NCI-H2171 treated with DMSO at 0.1 percent for 48 hours (cell line): ENCODE measurements around the gene HYLS1.
A peak's percentile ranks its signal among the peaks of the same experiment; 100 is the strongest.

Experiments used
- DNase-seq: peaks from one replicate; lab custom pipeline; 2025; lab: John Stamatoyannopoulos, UW

Gene HYLS1

GRCh38 chr11:125933030-125933813 lies 45.8 kb downstream of the HYLS1 start:
- no peak for DNase-seq

- no peak for DNase-seq
Measured at GRCh38 chr11:125934473-125934872, 47.0 kb downstream of the HYLS1 start.

GRCh38 chr11:125935056-125935455 lies 47.6 kb downstream of the HYLS1 start:
- no peak for DNase-seq

GRCh38 chr11:125935618-125936199 lies 48.2 kb downstream of the HYLS1 start:
- DNase-seq, result no peak

- DNase-seq, result no peak
Measured at GRCh38 chr11:125938418-125938817, 51.0 kb downstream of the HYLS1 start.

GRCh38 chr11:125939081-125939521 lies 51.6 kb downstream of the HYLS1 start:
- no peak for DNase-seq

- DNase-seq, result no peak
Measured at GRCh38 chr11:125940145-125940544, 52.7 kb downstream of the HYLS1 start.

- no peak for DNase-seq
Measured at GRCh38 chr11:125941267-125941618, 53.8 kb downstream of the HYLS1 start.

- DNase-seq, result peak; percentile 68
Measured at GRCh38 chr11:125941619-125942611, 54.4 kb downstream of the HYLS1 start.

GRCh38 chr11:125942771-125943428 lies 55.4 kb downstream of the HYLS1 start:
- DNase-seq, result no peak

- no peak for DNase-seq
Measured at GRCh38 chr11:125943661-125944349, 56.3 kb downstream of the HYLS1 start.

- DNase-seq, result no peak
Measured at GRCh38 chr11:125944350-125945010, 57.0 kb downstream of the HYLS1 start.

GRCh38 chr11:125945011-125945796 lies 57.7 kb downstream of the HYLS1 start:
- DNase-seq, result no peak

- no peak for DNase-seq
Measured at GRCh38 chr11:125945797-125946520, 58.5 kb downstream of the HYLS1 start, which contains the start of gene VSIG10L2. TSS of gene VSIG10L2 (plus strand) at chr11:125946044. CDS start at chr11:125946056, 12 bp downstream.

GRCh38 chr11:125946712-125947418 lies 59.4 kb downstream of the HYLS1 start:
- no peak for DNase-seq

GRCh38 chr11:125947419-125948277 lies 60.2 kb downstream of the HYLS1 start:
- DNase-seq, result no peak

- no peak for DNase-seq
Measured at GRCh38 chr11:125948278-125949051, 61.0 kb downstream of the HYLS1 start.
